Gastroesophageal sphincter (tissue), 4 donors: ENCODE measurements around the gene KCNA10. TPM values are rescaled to one million over a fixed set of nuclear protein-coding genes. Genes with fewer than 3 reads are reported as not detected.

Experiments
- ATAC-seq: fragments of 150-250 bp; one replicate; pipeline ENCODE4 v1.9.1; 2016; ENCODE audit warnings: mild to moderate bottlenecking, moderate library complexity
- H3K27ac ChIP-seq, 4 donors: fragments of 200-600 bp; sonication (generic) in 3 of 4; 1 replicate in 3 of 4; 2 replicates in 1 of 4; pipeline ENCODE4 v1.5.1; 2016 to 2019
- H3K27me3 ChIP-seq: fragments of 200-600 bp; sonication (generic); one replicate; pipeline ENCODE4 v1.5.1; 2019
- H3K36me3 ChIP-seq, 2 donors: fragments of 200-600 bp; sonication (generic); one replicate each; pipeline ENCODE4 v1.5.1; 2019; ENCODE audit warnings: control low read depth in 1 of 2
- H3K4me1 ChIP-seq, 3 donors: fragments of 200-600 bp; sonication (generic); 1 replicate in 2 of 3; 2 replicates in 1 of 3; pipeline ENCODE4 v1.5.1; 2016 to 2019; ENCODE audit warnings: control low read depth in 2 of 3
- H3K4me3 ChIP-seq, 2 donors: fragments of 200-600 bp; sonication (generic); one replicate each; pipeline ENCODE4 v1.5.1; 2019; ENCODE audit warnings: mild to moderate bottlenecking in 1 of 2, moderate library complexity in 1 of 2
- H3K9me3 ChIP-seq, 3 donors: fragments of 200-600 bp; sonication (generic); one replicate each; pipeline ENCODE4 v1.5.1; 2017 to 2019; ENCODE audit warnings: control low read depth in 2 of 3
- CTCF ChIP-seq, 4 experiments: fragments of 200-600 bp in 2 of 4; fragments of 450-650 bp in 2 of 4; sonication (generic) in 1 of 4; IDR thresholded peaks; one replicate each; pipeline ENCODE4 v1.5.1; 2017 to 2019; ENCODE audit warnings: antibody characterized with exemption in 4 of 4, mild to moderate bottlenecking in 2 of 4, moderate library complexity in 2 of 4
- EP300 ChIP-seq: sonication (generic); formaldehyde crosslinking; IDR thresholded peaks from one replicate; pipeline ENCODE4 v1.6.1; 2017; ENCODE audit warnings: antibody characterized with exemption, mild to moderate bottlenecking
- POLR2A ChIP-seq, 2 donors: fragments of 450-650 bp; IDR thresholded peaks; one replicate each; pipeline ENCODE4 v1.6.1; 2017; ENCODE audit warnings: antibody characterized with exemption in 2 of 2, mild to moderate bottlenecking in 2 of 2, moderate library complexity in 1 of 2
- POLR2AphosphoS5 ChIP-seq: sonication (generic); formaldehyde crosslinking; IDR thresholded peaks from one replicate; pipeline ENCODE4 v1.6.1; 2017; ENCODE audit warnings: antibody characterized with exemption
- WGBS, 2 donors: methylation state at CpG; one replicate each; pipeline ENCODE4 v1.1.5; 2018; ENCODE audit warnings: low coverage in 1 of 2; 5-methylcytosine and 5-hydroxymethylcytosine counted together
- total RNA-seq, 4 donors: library from RNA; depleted of rRNA; stranded (reverse); fragments of >200 nt; gene quantifications; one replicate each; pipeline ENCODE4 v1.1.0, GENCODE V29; 2016

The KCNA10 gene
- total RNA-seq, 4 donors from 2014 or later, result not detected

- H3K27me3 ChIP-seq, result no peaks in the 10 kb centered on the region
- H3K4me1 ChIP-seq, result peaks cover 0 to 34% (median 0%) of the 10 kb centered on the region in 3 donors
- ATAC-seq, result no peak
- no peaks in the 10 kb centered on the region for H3K36me3 ChIP-seq
- H3K27ac ChIP-seq, result no peak overlapping the region
- H3K4me3 ChIP-seq, result no peak overlapping the region
- 89% methylated on average over 5 of the region's 14 CpGs; no CpG with 5 or more reads in 1 of the 2 donors for WGBS, 2 donors
- no peak for TF ChIP-seq POLR2A (IDR thresholded peaks at IDR 0.05)
- TF ChIP-seq CTCF (IDR thresholded peaks at IDR 0.05), result no peak
- TF ChIP-seq POLR2AphosphoS5, result no peak
- TF ChIP-seq EP300, result no peak
- no peaks in the 10 kb centered on the region for H3K9me3 ChIP-seq
These were observed 28.9 kb downstream of the KCNA10 start for GRCh38 chr1:110489973-110490542.

- Histone ChIP-seq H3K27me3 (no peaks in the 10 kb centered on the region), H3K9me3 (no peaks in the 10 kb centered on the region), H3K36me3 (no peaks in the 10 kb centered on the region), H3K4me1 (peaks cover 0 to 29% (median 0%) of the 10 kb centered on the region in 3 donors), H3K27ac (no peak overlapping the region), H3K4me3 (no peak overlapping the region)
- TF ChIP-seq EP300 (no peak), CTCF (IDR thresholded peaks at IDR 0.05) (no peak), POLR2A (IDR thresholded peaks at IDR 0.05) (no peak), POLR2AphosphoS5 (no peak)
- ATAC-seq, result no peak
- no CpG with 5 or more reads among the region's 15 CpGs for WGBS, 2 donors
These were observed 29.6 kb downstream of the KCNA10 start for GRCh38 chr1:110489406-110489805.

GRCh38 chr1:110488867-110489266 lies 30.1 kb downstream of the KCNA10 start:
- Histone ChIP-seq H3K9me3 (no peaks in the 10 kb centered on the region), H3K36me3 (no peaks in the 10 kb centered on the region), H3K27ac (no peak overlapping the region), H3K27me3 (no peaks in the 10 kb centered on the region), H3K4me3 (no peak overlapping the region), H3K4me1 (peaks cover 0 to 23% (median 0%) of the 10 kb centered on the region in 3 donors)
- TF ChIP-seq POLR2A (IDR thresholded peaks at IDR 0.05) (no peak), CTCF (IDR thresholded peaks at IDR 0.05) (no peak), EP300 (no peak), POLR2AphosphoS5 (no peak)
- no peak for ATAC-seq
- WGBS, 2 donors, result 67% methylated on average over 3 of the region's 3 CpGs; no CpG with 5 or more reads in 1 of the 2 donors

GRCh38 chr1:110488161-110488560 lies 30.8 kb downstream of the KCNA10 start:
- Histone ChIP-seq H3K36me3 (no peaks in the 10 kb centered on the region), H3K27ac (no peak overlapping the region), H3K4me1 (peaks cover 0 to 17% (median 0%) of the 10 kb centered on the region in 3 donors), H3K9me3 (no peaks in the 10 kb centered on the region), H3K4me3 (no peak overlapping the region), H3K27me3 (no peaks in the 10 kb centered on the region)
- ATAC-seq, result no peak
- no peak for TF ChIP-seq CTCF (IDR thresholded peaks at IDR 0.05)
- TF ChIP-seq POLR2A (IDR thresholded peaks at IDR 0.05), result no peak
- TF ChIP-seq EP300, result no peak
- no peak for TF ChIP-seq POLR2AphosphoS5
- WGBS, 2 donors, result 20 to 100% methylated on average over 1 of the region's 12 CpGs

GRCh38 chr1:110487726-110488125 lies 31.2 kb downstream of the KCNA10 start:
- 34 to 83% methylated on average over 1 to 8 of the region's 8 CpGs for WGBS, 2 donors
- no peak for TF ChIP-seq CTCF (IDR thresholded peaks at IDR 0.05)
- no peak for TF ChIP-seq EP300
- TF ChIP-seq POLR2AphosphoS5, result no peak
- no peak for TF ChIP-seq POLR2A (IDR thresholded peaks at IDR 0.05)

More at GRCh38 chr1:110487726-110488125, 31.2 kb downstream of the KCNA10 start:
- H3K36me3 ChIP-seq, result no peaks in the 10 kb centered on the region
- no peak for ATAC-seq
- H3K4me3 ChIP-seq, result no peak overlapping the region
- H3K4me1 ChIP-seq, result peaks cover 0 to 15% (median 0%) of the 10 kb centered on the region in 3 donors
- H3K27me3 ChIP-seq, result no peaks in the 10 kb centered on the region
- no peaks in the 10 kb centered on the region for H3K9me3 ChIP-seq
- no peak overlapping the region for H3K27ac ChIP-seq
